Measurements from ENCODE around the gene LRRC3. TPM values are rescaled to one million over a fixed set of nuclear protein-coding genes. Genes with fewer than 3 reads are reported as not detected.

LRRC3 gene
- polyA plus RNA-seq, 1 donor (not counting 4 experiments of a cell fraction or from before 2014, with no cell fraction given) = 1.4 TPM

DNA sequence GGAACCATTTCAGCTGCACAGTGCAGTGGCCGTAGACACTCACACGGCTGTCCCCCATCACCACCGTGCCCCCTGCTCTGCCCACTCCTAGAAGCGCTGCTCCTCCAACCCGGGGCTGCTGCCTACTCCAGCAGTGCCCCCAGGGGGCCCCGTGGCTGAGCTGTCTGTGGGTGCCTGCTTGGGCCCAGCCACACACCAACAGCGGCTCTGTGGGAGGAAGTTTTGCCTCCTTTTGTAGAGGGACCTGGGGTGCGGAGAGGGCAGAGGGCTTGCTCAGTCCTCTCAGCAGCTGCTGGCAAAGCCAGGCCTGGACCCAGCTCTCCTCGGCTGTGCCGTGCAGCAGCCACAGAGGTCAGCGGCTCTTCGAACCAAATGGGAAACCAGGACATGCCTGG is 11.4 kb upstream of the LRRC3 start:
- dilution Hi-C loops (cut with MboI; ENCODE audit: extremely low pct_ligation_motif_present, low sequenced_read_pairs) = no loop called here
- no peak for FAIRE-seq

DNA sequence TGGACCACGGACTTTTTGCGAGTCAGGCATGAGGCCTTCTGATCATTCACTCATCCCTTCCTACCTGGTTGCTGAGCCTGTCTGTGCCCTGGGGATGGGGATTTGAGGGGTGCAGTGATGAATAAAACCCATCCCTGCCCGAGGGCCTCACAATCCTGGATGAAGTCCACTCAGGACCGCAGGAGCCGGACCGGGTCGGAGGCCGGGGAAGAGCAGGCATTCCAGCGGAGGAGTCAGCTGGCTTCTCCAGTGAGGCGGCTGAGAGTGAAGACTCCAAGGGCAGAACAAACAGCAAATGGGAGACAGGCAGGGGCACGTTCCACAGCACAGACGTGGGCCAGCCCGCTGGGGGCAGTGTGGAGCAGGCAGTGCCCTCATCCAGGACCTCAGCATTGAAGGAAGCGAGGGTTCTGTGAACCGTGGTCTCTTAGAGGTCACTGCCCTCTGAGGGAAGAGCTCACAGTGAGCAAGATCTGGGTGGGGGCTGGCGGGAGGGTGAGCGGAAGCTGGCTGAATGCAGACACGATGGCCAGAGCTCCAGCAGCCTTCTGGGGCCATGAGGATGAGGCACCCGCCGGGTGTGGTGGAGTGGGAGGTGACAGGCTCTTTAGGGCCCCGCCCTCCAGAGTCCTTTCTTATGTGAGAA is 10.9 kb upstream of the LRRC3 start:
- Histone ChIP-seq H3K9ac (ENCODE audit: control insufficient read depth, extremely low read depth, insufficient read depth, low read length) (no peak overlapping the region), H3K27me3 (ENCODE audit: control insufficient read depth, extremely low read depth, insufficient read depth, low read length) (peaks cover 7% of the 10 kb centered on the region), H3K9me1 (ENCODE audit: control insufficient read depth, extremely low read depth, insufficient read depth, low read length) (no peaks in the 10 kb centered on the region), H3K4me3 (ENCODE audit: control insufficient read depth in 2 of 3, extremely low read depth in 1 of 3, insufficient read depth in 2 of 3, low read depth in 1 of 3, low read length in 3 of 3) (no peak overlapping the region), H2AFZ (ENCODE audit: control insufficient read depth, low read length) (no peak overlapping the region), H3K79me2 (ENCODE audit: control insufficient read depth, insufficient read depth, low read length) (no peaks in the 10 kb centered on the region), H3K27ac (ENCODE audit: control insufficient read depth, insufficient read depth, low read length) (no peak overlapping the region), H3K4me2 (ENCODE audit: control insufficient read depth, extremely low read depth, insufficient read depth, low read depth, low read length) (no peak overlapping the region), H3K4me1 (ENCODE audit: control insufficient read depth, extremely low read depth, insufficient read depth, low read length) (no peaks in the 10 kb centered on the region), H3K9me3 (ENCODE audit: control insufficient read depth, low read depth, low read length) (no peaks in the 10 kb centered on the region), H4K20me1 (ENCODE audit: control insufficient read depth, extremely low read depth, insufficient read depth, low read length) (no peaks in the 10 kb centered on the region), H3K36me3 (ENCODE audit: control insufficient read depth in 2 of 2, extremely low read depth in 1 of 2, insufficient read depth in 2 of 2, low read length in 2 of 2) (no peaks in the 10 kb centered on the region)
- dilution Hi-C loops (cut with MboI; ENCODE audit: extremely low pct_ligation_motif_present, low sequenced_read_pairs) = no loop called here
- TF ChIP-seq EZH2 (IDR thresholded peaks at IDR 0.05; ENCODE audit: low read length) (no peak), CTCF (optimal IDR thresholded peaks at IDR 0.05 in 1 of 3, IDR thresholded peaks at IDR 0.05 in 1 of 3, conservative IDR thresholded peaks at IDR 0.05 in 1 of 3; ENCODE audit: extremely low read depth in 1 of 3, insufficient read depth in 2 of 3, low read length in 3 of 3) (peak in 2 of 3 experiments; percentile 6 to 42)
- FAIRE-seq = no peak
- DNase-seq (ENCODE audit: low read depth, low spot score) = no peak

More for the DNA sequence above, 11.4 kb upstream of the LRRC3 start:
- Histone ChIP-seq H3K27ac (ENCODE audit: control insufficient read depth, insufficient read depth, low read length) (no peak overlapping the region), H3K27me3 (ENCODE audit: control insufficient read depth, extremely low read depth, insufficient read depth, low read length) (peaks cover 11% of the 10 kb centered on the region), H3K4me1 (ENCODE audit: control insufficient read depth, extremely low read depth, insufficient read depth, low read length) (no peaks in the 10 kb centered on the region), H3K9ac (ENCODE audit: control insufficient read depth, extremely low read depth, insufficient read depth, low read length) (no peak overlapping the region), H3K4me2 (ENCODE audit: control insufficient read depth, extremely low read depth, insufficient read depth, low read depth, low read length) (no peak overlapping the region), H3K4me3 (ENCODE audit: control insufficient read depth in 2 of 3, extremely low read depth in 1 of 3, insufficient read depth in 2 of 3, low read depth in 1 of 3, low read length in 3 of 3) (no peak overlapping the region), H3K9me3 (ENCODE audit: control insufficient read depth, low read depth, low read length) (no peaks in the 10 kb centered on the region), H3K79me2 (ENCODE audit: control insufficient read depth, insufficient read depth, low read length) (no peaks in the 10 kb centered on the region), H3K36me3 (ENCODE audit: control insufficient read depth in 2 of 2, extremely low read depth in 1 of 2, insufficient read depth in 2 of 2, low read length in 2 of 2) (no peaks in the 10 kb centered on the region), H4K20me1 (ENCODE audit: control insufficient read depth, extremely low read depth, insufficient read depth, low read length) (no peaks in the 10 kb centered on the region), H2AFZ (ENCODE audit: control insufficient read depth, low read length) (no peak overlapping the region), H3K9me1 (ENCODE audit: control insufficient read depth, extremely low read depth, insufficient read depth, low read length) (no peaks in the 10 kb centered on the region)
- no peak for TF ChIP-seq EZH2 (IDR thresholded peaks at IDR 0.05; ENCODE audit: low read length)
- no peak for TF ChIP-seq CTCF (optimal IDR thresholded peaks at IDR 0.05 in 1 of 3, IDR thresholded peaks at IDR 0.05 in 1 of 3, conservative IDR thresholded peaks at IDR 0.05 in 1 of 3; ENCODE audit: extremely low read depth in 1 of 3, insufficient read depth in 2 of 3, low read length in 3 of 3)
- DNase-seq (ENCODE audit: low read depth, low spot score) = no peak
